SK-N-MC (cell line): ENCODE measurements around the gene CTTN.
"Not testable (repeated sequence)": the region's sequence is repeated elsewhere in the genome, so short reads cannot be mapped to it uniquely, and the experiment has no call there.

Experiments used
- DNase-seq: peaks from one replicate; pipeline ENCODE4 v3.0.0-alpha.2; 2011; ENCODE audit warnings: low read depth, low spot score
- H3K27ac ChIP-seq: fragments of 200-600 bp; sonication (generic); 2 replicates; pipeline ENCODE4 v1.5.1; 2016; ENCODE audit warnings: mixed run types
- H3K36me3 ChIP-seq: fragments of 200-600 bp; sonication (generic); 2 replicates; pipeline ENCODE4 v1.6.1; 2017; ENCODE audit warnings: antibody characterized with exemption, low read length, mixed read lengths; ENCODE audit not compliant: insufficient read depth
- H3K4me3 ChIP-seq: fragments of 200-600 bp; sonication (generic); 2 replicates; pipeline ENCODE4 v1.5.1; 2016
- H3K9ac ChIP-seq: fragments of 200-600 bp; sonication (generic); 2 replicates; pipeline ENCODE4 v1.8.0; 2017; ENCODE audit warnings: mixed run types, mixed read lengths; ENCODE audit not compliant: insufficient read length
- H3K9me3 ChIP-seq: fragments of 200-600 bp; sonication (generic); 2 replicates; pipeline ENCODE4 v1.6.1; 2017; ENCODE audit warnings: low read depth, mild to moderate bottlenecking, antibody characterized with exemption, low read length, moderate library complexity, mixed read lengths
- EZH2 ChIP-seq: fragments of 200-600 bp; sonication (generic); IDR thresholded peaks from one replicate; pipeline ENCODE4 v1.6.1; 2017; ENCODE audit warnings: antibody characterized with exemption
- FOXP2 ChIP-seq: optimal IDR thresholded peaks from 2 replicates; pipeline ENCODE3; 2011; ENCODE audit warnings: mild to moderate bottlenecking, moderate library complexity; ENCODE audit not compliant: insufficient read depth; ENCODE audit errors: extremely low read length, control extremely low read depth
- POLR2AphosphoS5 ChIP-seq: IDR thresholded peaks from 2 replicates; pipeline ENCODE4 v1.6.1; 2012; ENCODE audit warnings: mild to moderate bottlenecking, low read depth, low read length, borderline replicate concordance

The CTTN gene

GRCh38 chr11:70443773-70444030, 45.4 kb downstream of the CTTN start:
- H3K4me3 ChIP-seq = no peak overlapping the region

GRCh38 chr11:70445091-70445490, 46.8 kb downstream of the CTTN start:
- H3K4me3 ChIP-seq = no peak overlapping the region
- no peaks in the 10 kb centered on the region; the same call in 1 of the 2 replicates for H3K9me3 ChIP-seq
- DNase-seq = no peak
- TF ChIP-seq EZH2 (no peak), FOXP2 (no peak), POLR2AphosphoS5 (no peak)
- no peaks in the 10 kb centered on the region for H3K36me3 ChIP-seq
- H3K27ac ChIP-seq = no peak overlapping the region
- H3K9ac ChIP-seq = no peak overlapping the region

More at GRCh38 chr11:70443773-70444030, 45.4 kb downstream of the CTTN start:
- TF ChIP-seq EZH2 (no peak), POLR2AphosphoS5 (no peak), FOXP2 (no peak)
- no peak overlapping the region for H3K27ac ChIP-seq
- H3K36me3 ChIP-seq = no peaks in the 10 kb centered on the region
- no peaks in the 10 kb centered on the region; the same call in 1 of the 2 replicates for H3K9me3 ChIP-seq
- no peak for DNase-seq
- H3K9ac ChIP-seq = no peak overlapping the region

- Histone ChIP-seq H3K9ac (no peak overlapping the region), H3K9me3 (no peaks in the 10 kb centered on the region; the same call in 1 of the 2 replicates), H3K27ac (no peak overlapping the region), H3K4me3 (no peak overlapping the region), H3K36me3 (no peaks in the 10 kb centered on the region)
- TF ChIP-seq FOXP2 = no peak
- no peak for TF ChIP-seq POLR2AphosphoS5
- no peak for DNase-seq
These were observed 47.3 kb downstream of the CTTN start for GRCh38 chr11:70445605-70446004.

- Histone ChIP-seq H3K9me3 (no peaks in the 10 kb centered on the region; the same call in 1 of the 2 replicates), H3K4me3 (no peak overlapping the region), H3K9ac (no peak overlapping the region), H3K36me3 (no peaks in the 10 kb centered on the region), H3K27ac (no peak overlapping the region)
- no peak for DNase-seq
- TF ChIP-seq FOXP2 (no peak), EZH2 (no peak), POLR2AphosphoS5 (no peak)
These were observed 50.7 kb downstream of the CTTN start for GRCh38 chr11:70448983-70449567.

- no peak for DNase-seq
- Histone ChIP-seq H3K9me3 (no peaks in the 10 kb centered on the region), H3K9ac (no peak overlapping the region), H3K4me3 (no peak overlapping the region), H3K36me3 (no peaks in the 10 kb centered on the region), H3K27ac (no peak overlapping the region)
- TF ChIP-seq POLR2AphosphoS5 (no peak), EZH2 (no peak), FOXP2 (no peak)
These were observed 56.0 kb downstream of the CTTN start for GRCh38 chr11:70454197-70454767.

- H3K9ac ChIP-seq, H3K4me3 ChIP-seq: not testable (repeated sequence)
These were observed 56.5 kb downstream of the CTTN start for GRCh38 chr11:70454811-70455210.

GRCh38 chr11:70455354-70455753, 57.0 kb downstream of the CTTN start:
- H3K9me3 ChIP-seq = no peaks in the 10 kb centered on the region
- TF ChIP-seq FOXP2 = no peak
- no peak overlapping the region for H3K27ac ChIP-seq
- DNase-seq = no peak
- no peak overlapping the region for H3K9ac ChIP-seq
- no peak overlapping the region for H3K4me3 ChIP-seq
- no peaks in the 10 kb centered on the region for H3K36me3 ChIP-seq

More at GRCh38 chr11:70454811-70455210, 56.5 kb downstream of the CTTN start:
- not testable (repeated sequence) for H3K27ac ChIP-seq, H3K36me3 ChIP-seq, DNase-seq, H3K9me3 ChIP-seq

- no peak for DNase-seq
- no peak overlapping the region for H3K27ac ChIP-seq
These were observed 58.7 kb downstream of the CTTN start for GRCh38 chr11:70456921-70457532.

GRCh38 chr11:70458736-70459135, 60.4 kb downstream of the CTTN start:
- Histone ChIP-seq H3K4me3 (no peak overlapping the region), H3K27ac (no peak overlapping the region), H3K36me3 (no peaks in the 10 kb centered on the region), H3K9ac (no peak overlapping the region), H3K9me3 (no peaks in the 10 kb centered on the region)
- no peak for TF ChIP-seq POLR2AphosphoS5
- no peak for TF ChIP-seq FOXP2
- TF ChIP-seq EZH2 = no peak
- DNase-seq = no peak

More at GRCh38 chr11:70456921-70457532, 58.7 kb downstream of the CTTN start:
- TF ChIP-seq FOXP2 (no peak), EZH2 (no peak), POLR2AphosphoS5 (no peak)
- no peaks in the 10 kb centered on the region for H3K9me3 ChIP-seq
- H3K4me3 ChIP-seq = no peak overlapping the region
- no peaks in the 10 kb centered on the region for H3K36me3 ChIP-seq
- H3K9ac ChIP-seq = no peak overlapping the region
